Fibroblast of the aortic adventitia (primary cell): ENCODE measurements around the gene SP1. TPM values are rescaled to one million over a fixed set of nuclear protein-coding genes. Genes with fewer than 3 reads are reported as not detected.
"Not testable (repeated sequence)": the region's sequence is repeated elsewhere in the genome, so short reads cannot be mapped to it uniquely, and the experiment has no call there.

Source experiments
- DNase-seq: peaks from one replicate; pipeline ENCODE4 v3.0.0-alpha.2; 2010; ENCODE audit warnings: low read depth
- H3K4me3 ChIP-seq: 2 replicates; pipeline ENCODE4 v1.5.1; 2011; ENCODE audit warnings: low read depth, mild to moderate bottlenecking, control low read depth, low read length, moderate library complexity
- CTCF ChIP-seq: IDR thresholded peaks from 2 replicates; pipeline ENCODE4 v1.5.1; 2011; ENCODE audit warnings: mild to moderate bottlenecking, low read length, control low read depth, inconsistent platforms; ENCODE audit not compliant: insufficient read depth
- total RNA-seq: library from RNA; depleted of rRNA; stranded (reverse); fragments of >200 nt; gene quantifications from 2 replicates; pipeline ENCODE4 v1.2.3, GENCODE V29; 2012; ENCODE audit warnings: low replicate concordance

SP1 gene
- total RNA-seq, 1 donor = 63.3 TPM

- H3K4me3 ChIP-seq = peak overlapping the region; percentile 74
- no peak for DNase-seq
- TF ChIP-seq CTCF = no peak
These were observed 1.1 kb upstream of the SP1 start for GRCh38 chr12:53378724-53379388.

- peak; percentile 100 for DNase-seq
- TF ChIP-seq CTCF = no peak
- peak overlapping the region; percentile 74 for H3K4me3 ChIP-seq
These were observed 430 bp upstream of the SP1 start for GRCh38 chr12:53379389-53380103.

GRCh38 chr12:53380794-53381730 lies 1.1 kb downstream of the SP1 start:
- peak; percentile 51 for DNase-seq
- TF ChIP-seq CTCF = no peak
- peak overlapping the region; percentile 69 for H3K4me3 ChIP-seq

GRCh38 chr12:53381731-53382630 lies 2.0 kb downstream of the SP1 start:
- DNase-seq = peak; percentile 77
- peak overlapping the region; percentile 69 for H3K4me3 ChIP-seq
- TF ChIP-seq CTCF = peak; percentile 50

GRCh38 chr12:53383258-53383657 lies 3.3 kb downstream of the SP1 start:
- H3K4me3 ChIP-seq = peak overlapping the region; percentile 58
- no peak for DNase-seq
- no peak for TF ChIP-seq CTCF

GRCh38 chr12:53386381-53386780 lies 6.4 kb downstream of the SP1 start:
- not testable (repeated sequence) for H3K4me3 ChIP-seq, DNase-seq
